Inflammatory macrophage treated with lipopolysaccharide for 1 hour (primary cell): ENCODE data around the gene GPR160.
A peak's percentile ranks its signal among the peaks of the same experiment; 100 is the strongest.

Experiments
- DNase-seq, 2 donors: peaks; one replicate each; pipeline ENCODE4 v3.0.0-alpha.2; 2020 to 2022

The GPR160 gene

GRCh38 chr3:170033489-170033888 is 4.3 kb upstream of the GPR160 start:
- peak; percentile 18 to 25 for DNase-seq

GRCh38 chr3:170038434-170039110 is 777 bp downstream of the GPR160 start:
- DNase-seq = peak; percentile 20 to 36

GRCh38 chr3:170040418-170040817 is 2.6 kb downstream of the GPR160 start:
- no peak for DNase-seq

GRCh38 chr3:170043506-170043905 is 5.7 kb downstream of the GPR160 start:
- DNase-seq = no peak

GRCh38 chr3:170044271-170044670 is 6.5 kb downstream of the GPR160 start:
- DNase-seq = peak; percentile 28 to 32

- peak; percentile 57 to 61 for DNase-seq
These were observed 7.0 kb downstream of the GPR160 start for GRCh38 chr3:170044795-170045244.

GRCh38 chr3:170046269-170047132 is 8.7 kb downstream of the GPR160 start:
- no peak for DNase-seq

GRCh38 chr3:170047133-170047404 is 9.3 kb downstream of the GPR160 start:
- DNase-seq = no peak

- DNase-seq = no peak
These were observed 11.6 kb downstream of the GPR160 start for GRCh38 chr3:170049146-170050000.

GRCh38 chr3:170050753-170051152 is 13.0 kb downstream of the GPR160 start:
- DNase-seq = no peak

GRCh38 chr3:170052398-170052797 is 14.6 kb downstream of the GPR160 start:
- no peak for DNase-seq

- DNase-seq = no peak
These were observed 16.4 kb downstream of the GPR160 start for GRCh38 chr3:170054204-170054603.

- DNase-seq = no peak
These were observed 17.4 kb downstream of the GPR160 start for GRCh38 chr3:170055209-170055608.

- DNase-seq = no peak
These were observed 19.1 kb downstream of the GPR160 start for GRCh38 chr3:170056710-170057454.

GRCh38 chr3:170057550-170057949 is 19.8 kb downstream of the GPR160 start:
- no peak for DNase-seq

- DNase-seq = peak; percentile 8 to 13
These were observed 20.3 kb downstream of the GPR160 start for GRCh38 chr3:170058127-170058526.

- DNase-seq = no peak
These were observed 21.7 kb downstream of the GPR160 start for GRCh38 chr3:170059447-170059846.

GRCh38 chr3:170062068-170062467 is 24.3 kb downstream of the GPR160 start:
- DNase-seq = no peak

GRCh38 chr3:170062769-170063168 is 25.0 kb downstream of the GPR160 start:
- DNase-seq = no peak

GRCh38 chr3:170063691-170064090 is 25.9 kb downstream of the GPR160 start:
- DNase-seq = no peak

- DNase-seq = no peak
These were observed 26.3 kb downstream of the GPR160 start for GRCh38 chr3:170064108-170064507.

GRCh38 chr3:170075441-170076091 is 37.8 kb downstream of the GPR160 start:
- no peak for DNase-seq
